Measurements from ENCODE around the gene RYR1. TPM values are rescaled to one million over a fixed set of nuclear protein-coding genes. Genes with fewer than 3 reads are reported as not detected.

RYR1 gene
- total RNA-seq, 1 experiment from 2014 or later = 4.1 TPM

GRCh38 chr19:38506375-38506722 lies 72.9 kb downstream of the RYR1 start:
- no peak overlapping the region for H2AFZ ChIP-seq (ENCODE audit: low read depth, low read length, poor library complexity, severe bottlenecking)
- intact Hi-C loops (cut with micrococcal nuclease) = no loop called here
- H3K4me3 ChIP-seq (replicated peaks in 1 of 2; ENCODE audit: low read depth in 1 of 2, low read length in 2 of 2) = peak overlapping the region; percentile 8 to 32; a peak in 3 of 4 replicates
- ATAC-seq (no peak), DNase-seq (ENCODE audit: low read depth, low spot score) (no peak)
- ChIA-PET POLR2A (interaction anchor here (0.6 kb wide), 1 partner anchor 185 kb away, joined by 4 read pairs; no protein-coding TSS in a partner anchor), RAD21 (ENCODE audit: low non-redundant PET in 1 of 2, low total read pairs in 2 of 2, uncharacterized antibody in 2 of 2, unreplicated experiment in 2 of 2) (interaction anchor here in 1 of 2 experiments (0.6 to 0.7 kb wide), 2 partner anchors 18 to 170 kb away, joined by 3 read pairs; no protein-coding TSS in a partner anchor), CTCF (interaction anchor here (1.0 to 1.7 kb wide), 5 partner anchors 9 to 423 kb away, joined by 3 to 10 read pairs (median 4); partner anchors contain the start of gene FAM98C)
- H3K27me3 ChIP-seq (ENCODE audit: insufficient read depth, low read length) = no peaks in the 10 kb centered on the region
- H3K4me2 ChIP-seq (ENCODE audit: low read length) = peak overlapping the region; percentile 70
- H3K9me2 ChIP-seq (ENCODE audit: insufficient read depth) = no peaks in the 10 kb centered on the region
- H3K79me2 ChIP-seq (ENCODE audit: insufficient read depth, low read length) = no peaks in the 10 kb centered on the region
- H3K4me1 ChIP-seq (ENCODE audit: control insufficient read depth in 1 of 2, insufficient read depth in 2 of 2, low read length in 2 of 2) = peaks cover 9 to 14% of the 10 kb centered on the region in 2 experiments
- H4K20me1 ChIP-seq (ENCODE audit: insufficient read depth) = no peaks in the 10 kb centered on the region
- BruUV-seq (replicated peaks) = no TSS peak
- H3K27ac ChIP-seq (ENCODE audit: low read depth, low read length) = peak overlapping the region; percentile 37; the same call in 1 of the 2 replicates
- no peaks in the 10 kb centered on the region for H3K36me3 ChIP-seq (ENCODE audit: control insufficient read depth in 1 of 2, insufficient read depth in 2 of 2, low read length in 2 of 2)
- no peaks in the 10 kb centered on the region for H3K9me3 ChIP-seq (ENCODE audit: control insufficient read depth in 1 of 2, insufficient read depth in 1 of 2, low read depth in 1 of 2, low read length in 2 of 2)
- H3K9ac ChIP-seq (ENCODE audit: low read length) = peak overlapping the region; percentile 29
- TF ChIP-seq CBX3 (IDR thresholded peaks at IDR 0.05; ENCODE audit: low read depth) (no peak), TCF7L2 (IDR thresholded peaks at IDR 0.05; ENCODE audit: borderline replicate concordance, extremely low read depth, insufficient read depth, insufficient read length) (no peak), ZNF274 (IDR thresholded peaks at IDR 0.05; ENCODE audit: low read depth, low read length) (no peak), ZBTB33 (IDR thresholded peaks at IDR 0.05; ENCODE audit: extremely low read depth, insufficient replicate concordance, low read length) (no peak), EGR1 (IDR thresholded peaks at IDR 0.05; ENCODE audit: low read depth) (no peak), MAX (IDR thresholded peaks at IDR 0.05) (no peak), ELF1 (IDR thresholded peaks at IDR 0.05; ENCODE audit: borderline replicate concordance, low read depth) (no peak), CEBPB (IDR thresholded peaks at IDR 0.05; ENCODE audit: low read depth) (no peak), SIN3A (IDR thresholded peaks at IDR 0.05; ENCODE audit: low read depth) (no peak), FOSL1 (IDR thresholded peaks at IDR 0.05; ENCODE audit: low read depth) (no peak)
- TF ChIP-seq, protein P1, sequence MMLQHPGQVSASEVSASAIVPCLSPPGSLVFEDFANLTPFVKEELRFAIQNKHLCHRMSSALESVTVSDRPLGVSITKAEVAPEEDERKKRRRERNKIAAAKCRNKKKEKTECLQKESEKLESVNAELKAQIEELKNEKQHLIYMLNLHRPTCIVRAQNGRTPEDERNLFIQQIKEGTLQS (IDR thresholded peaks at IDR 0.05) = no peak

Measured in HCT116 (cell line).